Esophagus squamous epithelium (tissue), 4 donors: ENCODE results near the gene LIPC.

Experiments used
- POLR2A ChIP-seq, 4 donors: fragments of 450-650 bp; IDR thresholded peaks; one replicate each; pipeline ENCODE4 v1.6.1; 2017; ENCODE audit warnings: antibody characterized with exemption in 4 of 4, mild to moderate bottlenecking in 4 of 4, moderate library complexity in 3 of 4
- TF ChIP-seq, protein P1 (sequence below), 6 experiments: fragments of 450-650 bp in 4 of 6; fragments of 200-600 bp in 2 of 6; sonication (generic) in 2 of 6; IDR thresholded peaks; one replicate each; pipeline ENCODE4 v1.5.1; 2016 to 2019; ENCODE audit warnings: antibody characterized with exemption in 6 of 6, mild to moderate bottlenecking in 4 of 6, moderate library complexity in 4 of 6

DNA sequence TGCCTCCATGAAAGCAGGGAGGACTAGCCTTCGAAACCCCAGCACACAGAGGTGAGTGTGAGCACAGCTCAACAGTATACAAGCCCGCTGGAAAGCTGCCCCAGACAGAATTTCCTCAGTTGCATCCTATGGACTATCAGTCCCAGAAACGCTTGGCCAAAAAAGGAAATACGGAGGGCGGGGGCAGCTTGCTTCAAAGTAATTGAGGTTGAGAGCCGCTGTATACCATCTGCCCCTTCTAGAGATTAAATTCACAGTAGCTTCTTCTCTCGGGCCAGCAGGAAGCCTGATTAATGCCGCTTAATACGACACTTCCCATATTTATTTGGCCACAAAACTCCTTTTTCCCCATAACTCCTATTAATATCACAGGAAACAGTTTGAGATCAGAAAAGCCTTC, 88.7 kb downstream of the LIPC start:
- TF ChIP-seq, protein P1, sequence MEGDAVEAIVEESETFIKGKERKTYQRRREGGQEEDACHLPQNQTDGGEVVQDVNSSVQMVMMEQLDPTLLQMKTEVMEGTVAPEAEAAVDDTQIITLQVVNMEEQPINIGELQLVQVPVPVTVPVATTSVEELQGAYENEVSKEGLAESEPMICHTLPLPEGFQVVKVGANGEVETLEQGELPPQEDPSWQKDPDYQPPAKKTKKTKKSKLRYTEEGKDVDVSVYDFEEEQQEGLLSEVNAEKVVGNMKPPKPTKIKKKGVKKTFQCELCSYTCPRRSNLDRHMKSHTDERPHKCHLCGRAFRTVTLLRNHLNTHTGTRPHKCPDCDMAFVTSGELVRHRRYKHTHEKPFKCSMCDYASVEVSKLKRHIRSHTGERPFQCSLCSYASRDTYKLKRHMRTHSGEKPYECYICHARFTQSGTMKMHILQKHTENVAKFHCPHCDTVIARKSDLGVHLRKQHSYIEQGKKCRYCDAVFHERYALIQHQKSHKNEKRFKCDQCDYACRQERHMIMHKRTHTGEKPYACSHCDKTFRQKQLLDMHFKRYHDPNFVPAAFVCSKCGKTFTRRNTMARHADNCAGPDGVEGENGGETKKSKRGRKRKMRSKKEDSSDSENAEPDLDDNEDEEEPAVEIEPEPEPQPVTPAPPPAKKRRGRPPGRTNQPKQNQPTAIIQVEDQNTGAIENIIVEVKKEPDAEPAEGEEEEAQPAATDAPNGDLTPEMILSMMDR (IDR thresholded peaks at IDR 0.05): no peak
- no peak for TF ChIP-seq POLR2A (IDR thresholded peaks at IDR 0.05)
